ENCODE measurements around the gene DUSP18.
"Not testable (repeated sequence)": the region's sequence is repeated elsewhere in the genome, so short reads cannot be mapped to it uniquely, and the experiment has no call there.

Gene DUSP18

GRCh38 chr22:30685178-30685577 is 17.5 kb upstream of the DUSP18 start:
- H4K91ac ChIP-seq (ENCODE audit: low read depth, low read length) = no peak overlapping the region
- no peak overlapping the region for H3K14ac ChIP-seq (ENCODE audit: low read length)
- H3K4ac ChIP-seq (ENCODE audit: low read depth, low read length) = no peak overlapping the region
- H3K27me3 ChIP-seq (ENCODE audit: insufficient read depth, low read length) = no peaks in the 10 kb centered on the region
- H3K9ac ChIP-seq (ENCODE audit: low read length) = no peak overlapping the region
- no peaks in the 10 kb centered on the region for H3K79me1 ChIP-seq (ENCODE audit: low read length)
- no peak overlapping the region for H2BK12ac ChIP-seq (ENCODE audit: low read length)
- H2AFZ ChIP-seq (ENCODE audit: insufficient read depth, low read length, poor library complexity) = no peak overlapping the region
- H3K23ac ChIP-seq (ENCODE audit: low read length) = no peak overlapping the region
- no peaks in the 10 kb centered on the region for H3K4me1 ChIP-seq (ENCODE audit: control insufficient read depth in 1 of 2, insufficient read depth in 2 of 2, low read length in 2 of 2)
- H3K9me3 ChIP-seq (ENCODE audit: insufficient read depth, low read depth, low read length) = no peaks in the 10 kb centered on the region
- no peaks in the 10 kb centered on the region for H3K79me2 ChIP-seq (ENCODE audit: control insufficient read depth, insufficient read depth, low read length, poor library complexity)
- H3K4me3 ChIP-seq (ENCODE audit: low read depth, low read length) = no peak overlapping the region
- H3K4me2 ChIP-seq (ENCODE audit: low read length) = no peak overlapping the region
- no peak overlapping the region for H2AK5ac ChIP-seq (ENCODE audit: low read length)
- no peak overlapping the region for H4K8ac ChIP-seq (ENCODE audit: low read depth, low read length)
- DNase-seq = no peak
- no peak overlapping the region for H2BK120ac ChIP-seq (ENCODE audit: insufficient read depth, low read length, poor library complexity)
- no CpG with 5 or more reads among the region's 7 CpGs for WGBS (ENCODE audit: extremely low coverage, insufficient coverage, insufficient read length)
- H3K18ac ChIP-seq (ENCODE audit: low read length) = no peak overlapping the region
- no peak overlapping the region for H2BK5ac ChIP-seq (ENCODE audit: low read depth, low read length, poor library complexity)
- no peak overlapping the region for H4K12ac ChIP-seq (ENCODE audit: low read depth, low read length)
- no peak overlapping the region for H3K27ac ChIP-seq (ENCODE audit: low read depth, low read length)
- H3K36me3 ChIP-seq (ENCODE audit: control insufficient read depth in 1 of 2, insufficient read depth in 2 of 2, low read length in 2 of 2) = no peaks in the 10 kb centered on the region

GRCh38 chr22:30681831-30682230 is 14.2 kb upstream of the DUSP18 start:
- WGBS (ENCODE audit: extremely low coverage, insufficient coverage, insufficient read length) = no CpG with 5 or more reads among the region's 2 CpGs
- no peaks in the 10 kb centered on the region for H3K36me3 ChIP-seq (ENCODE audit: control insufficient read depth in 1 of 2, insufficient read depth in 2 of 2, low read length in 2 of 2)

GRCh38 chr22:30680991-30681770 is 13.5 kb upstream of the DUSP18 start:
- Histone ChIP-seq H3K4me2 (ENCODE audit: low read length) (no peak overlapping the region), H2BK120ac (ENCODE audit: insufficient read depth, low read length, poor library complexity) (no peak overlapping the region), H3K4me3 (ENCODE audit: low read depth, low read length) (no peak overlapping the region), H3K14ac (ENCODE audit: low read length) (no peak overlapping the region), H2AK5ac (ENCODE audit: low read length) (no peak overlapping the region), H4K12ac (ENCODE audit: low read depth, low read length) (no peak overlapping the region), H3K9ac (ENCODE audit: low read length) (no peak overlapping the region), H3K79me2 (ENCODE audit: control insufficient read depth, insufficient read depth, low read length, poor library complexity) (no peaks in the 10 kb centered on the region), H2AFZ (ENCODE audit: insufficient read depth, low read length, poor library complexity) (no peak overlapping the region), H3K36me3 (ENCODE audit: control insufficient read depth in 1 of 2, insufficient read depth in 2 of 2, low read length in 2 of 2) (no peaks in the 10 kb centered on the region), H3K27ac (ENCODE audit: low read depth, low read length) (no peak overlapping the region), H3K4me1 (ENCODE audit: control insufficient read depth in 1 of 2, insufficient read depth in 2 of 2, low read length in 2 of 2) (no peaks in the 10 kb centered on the region), H2BK12ac (ENCODE audit: low read length) (no peak overlapping the region), H3K23ac (ENCODE audit: low read length) (no peak overlapping the region), H2BK5ac (ENCODE audit: low read depth, low read length, poor library complexity) (no peak overlapping the region), H3K27me3 (ENCODE audit: insufficient read depth, low read length) (no peaks in the 10 kb centered on the region), H3K79me1 (ENCODE audit: low read length) (no peaks in the 10 kb centered on the region), H4K8ac (ENCODE audit: low read depth, low read length) (no peak overlapping the region), H4K91ac (ENCODE audit: low read depth, low read length) (no peak overlapping the region), H3K9me3 (ENCODE audit: insufficient read depth, low read depth, low read length) (no peaks in the 10 kb centered on the region), H3K18ac (ENCODE audit: low read length) (no peak overlapping the region), H3K4ac (ENCODE audit: low read depth, low read length) (no peak overlapping the region)
- WGBS (ENCODE audit: extremely low coverage, insufficient coverage, insufficient read length) = no CpG with 5 or more reads among the region's 1 CpG
- no peak for DNase-seq

More at GRCh38 chr22:30681831-30682230, 14.2 kb upstream of the DUSP18 start:
- H3K79me1 ChIP-seq (ENCODE audit: low read length) = no peaks in the 10 kb centered on the region
- no peak overlapping the region for H3K14ac ChIP-seq (ENCODE audit: low read length)
- H2AFZ ChIP-seq (ENCODE audit: insufficient read depth, low read length, poor library complexity) = no peak overlapping the region
- no peak overlapping the region for H3K18ac ChIP-seq (ENCODE audit: low read length)
- H2BK12ac ChIP-seq (ENCODE audit: low read length) = no peak overlapping the region
- H3K9ac ChIP-seq (ENCODE audit: low read length) = no peak overlapping the region
- no peak overlapping the region for H3K27ac ChIP-seq (ENCODE audit: low read depth, low read length)
- no peak overlapping the region for H4K12ac ChIP-seq (ENCODE audit: low read depth, low read length)
- H3K4ac ChIP-seq (ENCODE audit: low read depth, low read length) = no peak overlapping the region
- no peak overlapping the region for H3K23ac ChIP-seq (ENCODE audit: low read length)
- H4K8ac ChIP-seq (ENCODE audit: low read depth, low read length) = no peak overlapping the region
- H3K27me3 ChIP-seq (ENCODE audit: insufficient read depth, low read length) = no peaks in the 10 kb centered on the region
- H4K91ac ChIP-seq (ENCODE audit: low read depth, low read length) = no peak overlapping the region
- no peak overlapping the region for H2AK5ac ChIP-seq (ENCODE audit: low read length)
- DNase-seq = no peak
- no peaks in the 10 kb centered on the region for H3K79me2 ChIP-seq (ENCODE audit: control insufficient read depth, insufficient read depth, low read length, poor library complexity)
- no peak overlapping the region for H3K4me3 ChIP-seq (ENCODE audit: low read depth, low read length)
- no peak overlapping the region for H2BK120ac ChIP-seq (ENCODE audit: insufficient read depth, low read length, poor library complexity)
- no peaks in the 10 kb centered on the region for H3K4me1 ChIP-seq (ENCODE audit: control insufficient read depth in 1 of 2, insufficient read depth in 2 of 2, low read length in 2 of 2)
- no peaks in the 10 kb centered on the region for H3K9me3 ChIP-seq (ENCODE audit: insufficient read depth, low read depth, low read length)
- H3K4me2 ChIP-seq (ENCODE audit: low read length) = no peak overlapping the region
- H2BK5ac ChIP-seq (ENCODE audit: low read depth, low read length, poor library complexity) = no peak overlapping the region

- H2AK5ac ChIP-seq (ENCODE audit: low read length); H3K36me3 ChIP-seq (ENCODE audit: control insufficient read depth in 1 of 2, insufficient read depth in 2 of 2, low read length in 2 of 2); H3K4me3 ChIP-seq (ENCODE audit: low read depth, low read length); H4K8ac ChIP-seq (ENCODE audit: low read depth, low read length); H4K12ac ChIP-seq (ENCODE audit: low read depth, low read length); H3K79me2 ChIP-seq (ENCODE audit: control insufficient read depth, insufficient read depth, low read length, poor library complexity); H2AFZ ChIP-seq (ENCODE audit: insufficient read depth, low read length, poor library complexity); H3K4me1 ChIP-seq (ENCODE audit: control insufficient read depth in 1 of 2, insufficient read depth in 2 of 2, low read length in 2 of 2); H3K23ac ChIP-seq (ENCODE audit: low read length); H2BK12ac ChIP-seq (ENCODE audit: low read length); H3K4me2 ChIP-seq (ENCODE audit: low read length); H3K9ac ChIP-seq (ENCODE audit: low read length); H3K79me1 ChIP-seq (ENCODE audit: low read length); H3K18ac ChIP-seq (ENCODE audit: low read length); H3K14ac ChIP-seq (ENCODE audit: low read length); H3K27me3 ChIP-seq (ENCODE audit: insufficient read depth, low read length); H2BK5ac ChIP-seq (ENCODE audit: low read depth, low read length, poor library complexity); H2BK120ac ChIP-seq (ENCODE audit: insufficient read depth, low read length, poor library complexity); H4K91ac ChIP-seq (ENCODE audit: low read depth, low read length); H3K27ac ChIP-seq (ENCODE audit: low read depth, low read length); H3K4ac ChIP-seq (ENCODE audit: low read depth, low read length); H3K9me3 ChIP-seq (ENCODE audit: insufficient read depth, low read depth, low read length); DNase-seq: not testable (repeated sequence)
- no CpG with 5 or more reads among the region's 12 CpGs for WGBS (ENCODE audit: extremely low coverage, insufficient coverage, insufficient read length)
These were observed 12.4 kb upstream of the DUSP18 start for GRCh38 chr22:30679895-30680690.

All from trophoblast cell (in vitro differentiated cells and primary cell).